ENCODE data around the gene POLR2L. TPM values are rescaled to one million over a fixed set of nuclear protein-coding genes. Genes with fewer than 3 reads are reported as not detected.

The POLR2L gene
- total RNA-seq, 2 experiments from 2014 or later = 90.3 to 96.0 TPM

GRCh38 chr11:811446-812245, 30.7 kb downstream of the POLR2L start:
- Mint-ChIP-seq H3K36me3 (ENCODE audit: low read depth) (peaks cover 26% of the 10 kb centered on the region), H3K4me1 (peaks cover 40% of the 10 kb centered on the region), H3K9me3 (no peaks in the 10 kb centered on the region), H3K4me3 (peak overlapping the region; percentile 90), H3K27ac (peak overlapping the region; percentile 87), H3K27me3 (no peaks in the 10 kb centered on the region)
- POLR2A ChIA-PET = no interaction called here
- DNase-seq = no peak
- CTCF ChIA-PET = interaction anchor here (1.0 to 1.1 kb wide), 2 partner anchors 22 to 34 kb away, joined by 3 read pairs; no protein-coding TSS in a partner anchor

DNA sequence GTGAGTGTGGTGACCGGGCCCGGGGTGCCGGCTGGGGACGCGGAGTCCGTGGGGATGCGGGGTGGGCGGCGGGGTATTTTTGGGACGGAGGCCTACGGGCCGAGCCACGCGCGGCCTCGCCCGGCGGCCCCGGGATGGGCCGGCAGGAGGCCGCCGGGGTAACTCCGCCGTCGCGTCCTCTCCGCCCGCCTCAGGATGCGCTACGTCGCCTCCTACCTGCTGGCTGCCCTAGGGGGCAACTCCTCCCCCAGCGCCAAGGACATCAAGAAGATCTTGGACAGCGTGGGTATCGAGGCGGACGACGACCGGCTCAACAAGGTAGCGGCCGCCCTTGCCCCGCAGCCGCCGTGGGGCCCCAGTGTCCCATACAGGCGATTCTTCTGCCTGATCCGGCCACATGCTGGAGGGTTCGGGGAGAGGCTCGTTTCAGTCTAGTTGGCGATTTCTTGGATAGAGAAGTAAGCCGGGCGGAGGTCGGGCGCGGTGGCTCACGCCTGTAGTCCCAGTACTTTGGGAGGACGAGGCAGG, 32.2 kb downstream of the POLR2L start:
- peak overlapping the region; percentile 98 for H3K27ac Mint-ChIP-seq
- H3K9me3 Mint-ChIP-seq = no peaks in the 10 kb centered on the region
- peak overlapping the region; percentile 90 for H3K4me3 Mint-ChIP-seq
- H3K36me3 Mint-ChIP-seq (ENCODE audit: low read depth) = peaks cover 26% of the 10 kb centered on the region
- no peak for DNase-seq
- no peaks in the 10 kb centered on the region for H3K27me3 Mint-ChIP-seq
- ChIA-PET CTCF (interaction anchor here (2.0 to 2.2 kb wide), 2 partner anchors 8 to 9 kb away, joined by 6 to 12 read pairs; partner anchors contain the start of gene PNPLA2), POLR2A (interaction anchor here (0.8 kb wide), 1 partner anchor 9 kb away, joined by 3 read pairs; no protein-coding TSS in a partner anchor)
- H3K4me1 Mint-ChIP-seq = peaks cover 46% of the 10 kb centered on the region

DNA sequence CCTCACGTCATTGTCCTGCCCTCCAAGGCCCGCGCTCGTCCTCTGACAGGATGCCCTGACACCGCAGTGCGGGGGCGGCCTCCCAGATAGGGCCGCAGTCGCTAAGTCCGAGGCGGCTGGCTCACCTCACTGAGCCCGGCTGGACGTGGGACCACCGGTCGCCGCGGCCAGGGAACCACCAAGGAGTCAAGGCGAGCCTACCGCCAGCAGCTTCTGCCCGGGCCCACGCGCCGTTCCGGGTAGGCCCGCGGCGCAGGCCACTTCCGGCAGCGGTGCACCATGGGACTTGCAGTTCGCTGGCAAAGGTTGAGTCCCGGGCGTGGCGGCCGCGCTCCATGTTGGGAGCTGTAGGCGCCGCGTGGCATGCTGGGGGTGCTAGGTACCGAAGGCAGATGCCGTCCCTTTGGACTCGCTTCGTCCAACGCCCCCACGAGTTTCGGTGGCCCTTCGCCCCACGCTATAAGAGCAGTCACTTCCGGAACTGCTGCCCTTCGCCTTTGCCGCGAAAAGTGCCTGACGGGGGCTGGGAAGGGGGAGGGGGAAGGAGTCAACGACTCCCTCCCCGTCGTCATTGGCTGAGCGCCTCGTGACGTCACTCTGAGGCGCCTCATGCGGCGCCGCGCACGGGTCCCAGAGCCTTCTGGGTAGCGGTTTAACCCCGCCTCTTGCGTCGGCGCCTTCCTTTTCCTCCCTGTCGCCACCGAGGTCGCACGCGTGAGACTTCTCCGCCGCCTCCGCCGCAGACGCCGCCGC, 32.9 kb downstream of the POLR2L start, which contains the start of gene RPLP2:
Gene RPLP2, plus strand, starts transcription at position 681 of the 753 bp plus-strand sequence. CDS start 268 bp downstream, outside the sequence.
- ChIA-PET CTCF (interaction anchor here (1.2 to 2.2 kb wide), 4 partner anchors 8 to 23 kb away, joined by 4 to 12 read pairs (median 5); partner anchors contain the start of gene PNPLA2), POLR2A (interaction anchor here (0.5 to 0.8 kb wide), 2 partner anchors 10 to 505 kb away, joined by 3 to 4 read pairs; no protein-coding TSS in a partner anchor)
- Mint-ChIP-seq H3K4me3 (peak within 1 kb of the TSS; percentile 90), H3K36me3 (ENCODE audit: low read depth) (peaks cover 26% of the 10 kb centered on the region), H3K4me1 (peaks cover 46% of the 10 kb centered on the region), H3K27me3 (no peaks in the 10 kb centered on the region), H3K9me3 (no peaks in the 10 kb centered on the region), H3K27ac (peak within 1 kb of the TSS; percentile 98)
- DNase-seq = peak; percentile 98

DNA sequence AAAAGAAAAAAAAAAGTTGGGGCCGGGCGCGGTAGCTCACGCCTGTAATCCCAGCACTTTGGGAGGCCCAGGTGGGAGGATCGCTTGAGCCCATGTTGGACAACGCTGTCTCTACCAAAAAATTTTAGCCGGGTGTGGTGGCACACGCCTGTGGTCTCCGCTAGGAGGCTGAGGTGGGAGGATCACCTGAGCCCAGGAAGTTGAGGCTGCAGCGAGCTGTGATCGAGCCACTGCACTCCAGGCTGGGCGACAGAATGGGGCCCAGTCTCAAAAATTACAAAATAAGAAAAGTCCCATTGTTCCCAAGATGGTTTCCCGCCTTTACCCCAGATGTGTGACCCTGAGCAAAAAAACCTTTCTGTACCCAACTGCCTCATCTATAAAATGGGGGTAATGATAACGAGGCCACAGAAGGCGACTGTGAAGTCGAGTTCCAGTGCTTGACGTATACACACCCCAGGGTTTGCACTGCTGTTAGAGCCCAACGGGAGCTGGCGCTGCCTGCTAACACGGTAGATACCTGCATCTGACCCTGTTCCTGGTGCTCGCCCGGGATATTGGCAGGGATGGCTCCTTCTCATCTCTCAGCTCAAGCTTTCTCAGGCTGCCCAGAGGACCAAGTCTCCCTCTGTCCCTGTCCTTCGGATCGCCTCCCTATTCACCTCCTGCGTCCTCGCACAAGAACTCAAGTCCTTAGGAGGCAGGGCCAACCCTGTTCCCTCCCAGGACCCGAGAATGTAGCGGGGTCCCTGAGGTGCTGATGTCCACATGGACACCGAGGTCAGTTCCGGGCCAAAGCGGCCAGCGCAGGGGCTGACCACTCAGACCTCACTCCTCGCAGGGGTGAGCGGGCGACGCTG, 33.7 kb downstream of the POLR2L start:
- Mint-ChIP-seq H3K4me1 (peaks cover 46% of the 10 kb centered on the region), H3K27me3 (no peaks in the 10 kb centered on the region), H3K9me3 (no peaks in the 10 kb centered on the region), H3K36me3 (ENCODE audit: low read depth) (peaks cover 28% of the 10 kb centered on the region), H3K27ac (peak overlapping the region; percentile 98), H3K4me3 (peak overlapping the region; percentile 90)
- peak; percentile 40 for DNase-seq
- ChIA-PET POLR2A (no interaction called here), CTCF (interaction anchor here (0.6 to 2.2 kb wide), 7 partner anchors 8 to 25 kb away, joined by 3 to 12 read pairs (median 6); partner anchors contain the start of gene PNPLA2)

DNA sequence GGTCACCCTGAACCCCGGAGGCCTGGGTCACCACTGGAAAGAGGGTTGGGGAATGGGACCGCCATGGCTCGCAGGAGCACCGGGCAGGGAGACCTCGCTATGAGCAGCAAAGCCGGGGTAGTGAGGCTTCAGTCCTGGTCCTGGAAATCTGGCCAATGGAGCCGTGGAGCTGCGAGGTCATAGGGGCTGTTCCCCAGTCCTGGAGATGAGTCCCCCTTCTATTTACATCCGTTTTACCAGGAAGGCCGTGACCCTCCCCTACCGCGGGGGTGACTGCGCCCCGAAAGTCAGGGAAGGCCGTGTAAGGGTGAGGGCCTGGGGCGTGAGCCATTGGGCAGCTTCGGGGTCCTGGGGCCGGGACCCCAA, 37.7 kb downstream of the POLR2L start:
- Mint-ChIP-seq H3K9me3 (no peaks in the 10 kb centered on the region), H3K27ac (peak overlapping the region; percentile 79), H3K36me3 (ENCODE audit: low read depth) (peaks cover 12% of the 10 kb centered on the region), H3K4me3 (peak overlapping the region; percentile 81), H3K4me1 (peaks cover 27% of the 10 kb centered on the region), H3K27me3 (no peaks in the 10 kb centered on the region)
- no peak for DNase-seq
- CTCF ChIA-PET = interaction anchor here (1.0 to 1.8 kb wide), 4 partner anchors 13 to 286 kb away, joined by 3 to 7 read pairs (median 4); partner anchors contain the start of genes IRF7 and PNPLA2
- POLR2A ChIA-PET = no interaction called here

DNA sequence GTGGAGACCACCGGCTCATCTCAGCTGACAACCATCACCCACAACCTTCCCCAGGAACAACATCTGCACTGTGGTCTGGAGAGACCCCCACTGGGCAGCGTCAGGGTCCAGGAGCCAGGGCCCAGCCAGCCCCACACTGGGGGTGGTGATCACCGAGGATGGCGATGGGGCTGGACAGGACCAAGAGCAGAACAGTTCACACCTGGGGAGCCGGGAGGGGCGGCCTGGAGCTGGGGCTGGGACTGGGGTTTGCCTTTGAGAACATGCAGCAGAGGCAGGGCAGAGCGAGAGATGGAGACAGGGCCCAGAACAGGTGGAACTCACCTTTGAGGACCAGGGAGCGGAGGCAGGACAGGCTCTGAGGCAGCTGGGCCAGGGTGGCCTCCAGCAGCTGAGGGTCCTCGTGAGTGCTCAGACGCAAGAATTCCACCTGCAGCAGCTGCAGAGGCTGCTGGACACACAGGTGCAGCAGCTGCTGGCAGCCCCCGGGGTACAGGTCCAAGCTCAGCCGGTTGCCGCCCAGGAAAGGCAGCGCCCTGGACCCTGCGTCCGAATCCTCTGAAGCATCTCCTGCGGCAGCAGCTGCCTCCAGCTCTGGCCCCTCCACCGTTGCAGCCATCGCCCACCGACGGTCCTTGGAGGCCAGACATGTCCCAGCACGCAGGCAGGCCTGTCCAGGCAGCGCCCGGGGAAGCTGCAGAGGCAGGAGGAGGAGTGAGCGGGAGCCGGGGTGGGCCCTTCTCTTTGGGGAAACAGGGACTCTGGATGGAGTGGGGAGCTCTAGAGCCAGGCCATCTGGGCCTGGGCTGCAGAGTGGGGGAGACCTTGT, 38.3 kb downstream of the POLR2L start:
- Mint-ChIP-seq H3K36me3 (ENCODE audit: low read depth) (peaks cover 12% of the 10 kb centered on the region), H3K27me3 (no peaks in the 10 kb centered on the region), H3K27ac (peak overlapping the region; percentile 79), H3K4me3 (peak overlapping the region; percentile 81), H3K4me1 (peaks cover 27% of the 10 kb centered on the region), H3K9me3 (no peaks in the 10 kb centered on the region)
- POLR2A ChIA-PET = no interaction called here
- no peak for DNase-seq
- CTCF ChIA-PET = interaction anchor here (1.0 to 1.8 kb wide), 5 partner anchors 12 to 285 kb away, joined by 3 to 7 read pairs (median 4); partner anchors contain the start of genes IRF7 and PNPLA2

DNA sequence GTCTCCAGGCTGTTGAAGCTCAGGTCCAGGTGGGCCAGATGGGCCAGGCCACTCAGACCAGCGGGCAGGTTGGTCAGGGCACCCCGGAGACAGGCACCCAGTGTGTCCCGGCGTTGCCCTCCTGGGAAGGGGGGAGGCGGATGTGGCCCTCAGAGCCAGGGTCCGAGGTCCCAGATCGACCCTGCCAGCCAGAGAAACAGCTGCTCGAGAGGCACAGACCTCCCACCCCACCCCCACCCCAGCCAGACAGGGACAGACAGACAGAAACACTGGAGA, 38.9 kb downstream of the POLR2L start:
- Mint-ChIP-seq H3K4me3 (peak overlapping the region; percentile 81), H3K9me3 (no peaks in the 10 kb centered on the region), H3K27me3 (no peaks in the 10 kb centered on the region), H3K36me3 (ENCODE audit: low read depth) (peaks cover 12% of the 10 kb centered on the region), H3K4me1 (peaks cover 21% of the 10 kb centered on the region), H3K27ac (no peak overlapping the region)
- ChIA-PET CTCF (interaction anchor here (1.3 to 1.8 kb wide), 2 partner anchors 12 to 14 kb away, joined by 4 to 7 read pairs; partner anchors contain the start of gene PNPLA2), POLR2A (no interaction called here)
- no peak for DNase-seq

GRCh38 chr11:802693-803466, 39.4 kb downstream of the POLR2L start:
- no peak for DNase-seq
- Mint-ChIP-seq H3K9me3 (no peaks in the 10 kb centered on the region), H3K36me3 (ENCODE audit: low read depth) (peaks cover 11% of the 10 kb centered on the region), H3K27ac (no peak overlapping the region), H3K4me1 (peaks cover 16% of the 10 kb centered on the region), H3K27me3 (no peaks in the 10 kb centered on the region), H3K4me3 (peak overlapping the region; percentile 81)
- ChIA-PET CTCF (interaction anchor here (1.3 kb wide), 1 partner anchor 11 kb away, joined by 4 read pairs; no protein-coding TSS in a partner anchor), POLR2A (no interaction called here)

DNA sequence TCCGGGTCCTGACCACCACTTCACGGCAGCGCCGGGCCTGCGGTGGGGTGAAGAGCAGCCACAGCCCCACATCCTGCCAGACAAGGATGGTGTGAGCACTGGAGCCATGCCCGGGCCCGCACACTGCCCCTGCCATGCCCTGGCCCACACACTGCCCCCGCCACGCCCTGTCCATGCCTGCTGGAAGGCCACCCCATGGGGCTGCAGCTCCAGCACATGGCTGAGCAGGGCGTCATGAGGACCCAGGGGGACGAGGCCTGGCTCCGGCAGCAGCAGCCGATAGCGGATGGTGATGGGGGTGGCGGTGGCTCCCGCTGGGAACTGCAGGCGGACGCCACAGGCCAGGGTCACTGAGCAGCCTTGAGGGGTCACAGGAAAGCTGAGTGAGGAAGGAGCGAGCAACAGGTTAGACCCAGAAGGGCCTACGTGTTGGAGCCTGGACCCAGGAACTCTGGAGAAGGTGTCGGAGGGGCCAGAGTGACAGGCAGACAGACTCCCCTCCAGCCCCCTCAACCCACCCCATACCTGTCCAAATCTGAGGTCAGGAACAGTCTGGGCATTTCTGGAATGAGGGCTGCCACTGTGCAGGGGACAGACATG, 40.2 kb downstream of the POLR2L start:
- POLR2A ChIA-PET = no interaction called here
- peaks cover 17% of the 10 kb centered on the region for H3K4me1 Mint-ChIP-seq
- peaks cover 9% of the 10 kb centered on the region for H3K36me3 Mint-ChIP-seq (ENCODE audit: low read depth)
- H3K27ac Mint-ChIP-seq = no peak overlapping the region
- peak overlapping the region; percentile 36 for H3K4me3 Mint-ChIP-seq
- H3K27me3 Mint-ChIP-seq = no peaks in the 10 kb centered on the region
- CTCF ChIA-PET = no interaction called here
- H3K9me3 Mint-ChIP-seq = no peaks in the 10 kb centered on the region
- no peak for DNase-seq

DNA sequence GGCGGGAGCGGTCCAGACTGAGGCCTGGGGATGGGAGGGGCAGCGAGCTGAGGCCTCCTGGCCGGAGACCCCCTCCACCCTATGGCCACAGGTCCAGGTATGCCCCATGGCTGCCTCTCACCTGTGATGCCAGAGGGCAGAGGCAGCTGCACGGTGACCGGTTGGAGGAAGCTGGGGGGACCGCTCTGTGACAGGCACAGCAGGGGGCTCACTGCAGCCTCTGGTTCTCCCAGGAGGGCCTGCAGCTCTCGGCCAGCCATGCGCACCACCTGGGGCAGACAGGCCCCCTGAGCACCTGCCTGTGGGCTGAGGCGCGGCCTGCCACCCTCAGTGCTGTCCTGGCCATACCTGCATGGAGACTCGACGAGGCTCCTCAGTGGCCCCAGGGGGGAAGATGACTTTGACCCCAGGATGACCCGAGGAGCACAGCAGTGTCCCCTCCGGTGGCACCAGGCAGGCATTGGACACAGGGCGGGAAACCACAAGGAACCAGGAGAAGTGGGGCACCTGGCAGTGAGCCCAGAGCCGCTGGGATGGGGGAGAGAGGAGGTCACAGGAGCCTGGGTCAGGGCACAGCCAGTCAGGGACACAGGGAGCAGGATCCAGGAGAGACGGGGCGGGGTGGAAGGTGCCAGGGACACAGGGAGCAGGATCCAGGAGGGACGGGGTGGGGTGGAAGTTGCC, 41.1 kb downstream of the POLR2L start:
- Mint-ChIP-seq H3K9me3 (no peaks in the 10 kb centered on the region), H3K27ac (no peak overlapping the region), H3K36me3 (ENCODE audit: low read depth) (peaks cover 9% of the 10 kb centered on the region), H3K4me3 (no peak overlapping the region), H3K4me1 (peaks cover 21% of the 10 kb centered on the region), H3K27me3 (no peaks in the 10 kb centered on the region)
- POLR2A ChIA-PET = no interaction called here
- no peak for DNase-seq
- CTCF ChIA-PET = interaction anchor here (1.6 kb wide), 1 partner anchor 8 kb away, joined by 4 read pairs; no protein-coding TSS in a partner anchor

All from activated CD4-positive, alpha-beta T cell treated with anti-CD3 and anti-CD28 coated beads, Interleukin-2, amount 10 ng/mL, durations not matched to agents 7 days and 5 days (primary cell).